NCI-H128 (cell line): ENCODE results near the gene GALNT18.

Experiments used
- DNase-seq: peaks from one replicate; lab custom pipeline; 2025; ENCODE audit not compliant: unreplicated experiment; lab: John Stamatoyannopoulos, UW

Gene GALNT18

GRCh38 chr11:11320825-11321224 lies 301.0 kb downstream of the GALNT18 start:
- no peak for DNase-seq

GRCh38 chr11:11318961-11319360 lies 302.8 kb downstream of the GALNT18 start:
- no peak for DNase-seq

- DNase-seq: no peak
Observed at GRCh38 chr11:11318461-11318860, 303.3 kb downstream of the GALNT18 start.

- no peak for DNase-seq
Observed at GRCh38 chr11:11316651-11317230, 305.1 kb downstream of the GALNT18 start.

- no peak for DNase-seq
Observed at GRCh38 chr11:11313902-11314692, 307.7 kb downstream of the GALNT18 start.

GRCh38 chr11:11313426-11313825 lies 308.4 kb downstream of the GALNT18 start:
- DNase-seq: no peak

- DNase-seq: no peak
Observed at GRCh38 chr11:11312738-11313137, 309.1 kb downstream of the GALNT18 start.

- DNase-seq: no peak
Observed at GRCh38 chr11:11311169-11311568, 310.6 kb downstream of the GALNT18 start.

- DNase-seq: no peak
Observed at GRCh38 chr11:11309906-11310305, 311.9 kb downstream of the GALNT18 start.

- DNase-seq: no peak
Observed at GRCh38 chr11:11308249-11308648, 313.6 kb downstream of the GALNT18 start.

- no peak for DNase-seq
Observed at GRCh38 chr11:11306855-11307254, 314.9 kb downstream of the GALNT18 start.

GRCh38 chr11:11304550-11304949 lies 317.3 kb downstream of the GALNT18 start:
- no peak for DNase-seq

GRCh38 chr11:11302565-11302964 lies 319.2 kb downstream of the GALNT18 start:
- DNase-seq: no peak

GRCh38 chr11:11301212-11301611 lies 320.6 kb downstream of the GALNT18 start:
- DNase-seq: no peak

GRCh38 chr11:11297578-11297977 lies 324.2 kb downstream of the GALNT18 start:
- DNase-seq: no peak

GRCh38 chr11:11296434-11296833 lies 325.4 kb downstream of the GALNT18 start:
- DNase-seq: peak; percentile 70

GRCh38 chr11:11294551-11294855 lies 327.3 kb downstream of the GALNT18 start:
- DNase-seq: no peak

- no peak for DNase-seq
Observed at GRCh38 chr11:11293798-11294550, 327.8 kb downstream of the GALNT18 start.

GRCh38 chr11:11292839-11293238 lies 329.0 kb downstream of the GALNT18 start:
- DNase-seq: no peak

GRCh38 chr11:11291041-11292015 lies 330.5 kb downstream of the GALNT18 start:
- no peak for DNase-seq

GRCh38 chr11:11290354-11290753 lies 331.5 kb downstream of the GALNT18 start:
- DNase-seq: no peak
